Endothelial cell of hepatic sinusoid (primary cell): ENCODE measurements around the gene KCNQ5.
"Not testable (repeated sequence)": the region's sequence is repeated elsewhere in the genome, so short reads cannot be mapped to it uniquely, and the experiment has no call there.

Experiments
- in situ Hi-C: cut with HindIII; loops from 2 replicates; pipeline ENCODE4 v1.10.0; 2017; ENCODE audit warnings: low sequenced_read_pairs

KCNQ5 gene

GRCh38 chr6:72984189-72984831, 362.4 kb downstream of the KCNQ5 start:
- in situ Hi-C loops: not testable (repeated sequence)

GRCh38 chr6:72984981-72985665, 363.3 kb downstream of the KCNQ5 start:
- in situ Hi-C loops: no loop called here

GRCh38 chr6:72987301-72987700, 365.4 kb downstream of the KCNQ5 start:
- in situ Hi-C loops: no loop called here

- in situ Hi-C loops: no loop called here
These were observed 378.1 kb downstream of the KCNQ5 start for GRCh38 chr6:72999995-73000394.

GRCh38 chr6:73000460-73000859, 378.6 kb downstream of the KCNQ5 start:
- in situ Hi-C loops: no loop called here

- in situ Hi-C loops: no loop called here
These were observed 380.7 kb downstream of the KCNQ5 start for GRCh38 chr6:73002588-73002987.

GRCh38 chr6:73003302-73003701, 381.4 kb downstream of the KCNQ5 start:
- in situ Hi-C loops: no loop called here

- in situ Hi-C loops: no loop called here
These were observed 382.4 kb downstream of the KCNQ5 start for GRCh38 chr6:73004231-73004630.

GRCh38 chr6:73004861-73005260, 383.0 kb downstream of the KCNQ5 start:
- in situ Hi-C loops: no loop called here

GRCh38 chr6:73006146-73006545, 384.3 kb downstream of the KCNQ5 start:
- in situ Hi-C loops: no loop called here

- in situ Hi-C loops: no loop called here
These were observed 390.1 kb downstream of the KCNQ5 start for GRCh38 chr6:73011945-73012344.

GRCh38 chr6:73017476-73017875, 395.6 kb downstream of the KCNQ5 start:
- in situ Hi-C loops: no loop called here

- in situ Hi-C loops: no loop called here
These were observed 402.7 kb downstream of the KCNQ5 start for GRCh38 chr6:73024598-73024997.

GRCh38 chr6:73027691-73028090, 405.8 kb downstream of the KCNQ5 start:
- in situ Hi-C loops: no loop called here

GRCh38 chr6:73028124-73028766, 406.4 kb downstream of the KCNQ5 start:
- in situ Hi-C loops: no loop called here

- in situ Hi-C loops: no loop called here
These were observed 407.1 kb downstream of the KCNQ5 start for GRCh38 chr6:73028893-73029450.

GRCh38 chr6:73030257-73030656, 408.4 kb downstream of the KCNQ5 start:
- in situ Hi-C loops: no loop called here

- in situ Hi-C loops: no loop called here
These were observed 409.2 kb downstream of the KCNQ5 start for GRCh38 chr6:73030791-73031782.

- in situ Hi-C loops: no loop called here
These were observed 410.7 kb downstream of the KCNQ5 start for GRCh38 chr6:73032586-73032985.

GRCh38 chr6:73036689-73037088, 414.8 kb downstream of the KCNQ5 start:
- in situ Hi-C loops: no loop called here

- in situ Hi-C loops: no loop called here
These were observed 419.2 kb downstream of the KCNQ5 start for GRCh38 chr6:73041051-73041450.
